ENCODE results near the gene ZBTB3. TPM values are rescaled to one million over a fixed set of nuclear protein-coding genes. Genes with fewer than 3 reads are reported as not detected.

The ZBTB3 gene
- total and polyA plus RNA-seq, 9 of the 15 experiments (the other 6 are each of a cell fraction or from before 2014, with no cell fraction given): 1.9 to 10.0 (median 4.9) TPM

GRCh38 chr11:62705880-62706849 lies 47.8 kb downstream of the ZBTB3 start (continued):
- TF ChIP-seq SRSF3 (IDR thresholded peaks at IDR 0.05; ENCODE audit: insufficient read depth, low read length) (no peak), ZNF436 (CRISPR knock-in tag; IDR thresholded peaks at IDR 0.05) (peak; percentile 51; the same call in 1 of the 2 replicates), POLR2G (IDR thresholded peaks at IDR 0.05; ENCODE audit: low read depth, low read length) (peak; percentile 84), MLX (CRISPR knock-in tag; conservative IDR thresholded peaks at IDR 0.05) (peak in 1 of 2 experiments; percentile 73; a peak in 1 of 4 replicates), SMAD4 (CRISPR knock-in tag; conservative IDR thresholded peaks at IDR 0.05) (0 out of 2 replicates have a peak, but pooled peaks have one; percentile 25), NFXL1 (CRISPR knock-in tag; IDR thresholded peaks at IDR 0.05) (no peak), ZNF609 (CRISPR knock-in tag; IDR thresholded peaks at IDR 0.05; ENCODE audit: borderline replicate concordance) (0 out of 2 replicates have a peak, but pooled peaks have one; percentile 44), CREB5 (CRISPR knock-in tag; IDR thresholded peaks at IDR 0.05) (no peak), ZNF830 (CRISPR knock-in tag; IDR thresholded peaks at IDR 0.05) (peak; percentile 90; the same call in 1 of the 2 replicates), ZNF511 (CRISPR knock-in tag; IDR thresholded peaks at IDR 0.05) (peak; percentile 70), HDAC3 (IDR thresholded peaks at IDR 0.05; ENCODE audit: borderline replicate concordance, partially characterized antibody) (no peak), KLF16 (IDR thresholded peaks at IDR 0.05) (0 out of 2 replicates have a peak, but pooled peaks have one; percentile 9), ARID3B (CRISPR knock-in tag; IDR thresholded peaks at IDR 0.05; ENCODE audit: borderline replicate concordance) (no peak), ILK (tag; IDR thresholded peaks at IDR 0.05; ENCODE audit: borderline replicate concordance, low read depth) (no peak), RBBP5 (IDR thresholded peaks at IDR 0.05; ENCODE audit: borderline replicate concordance, insufficient read depth, low read length, poor library complexity, severe bottlenecking) (peak; percentile 64)

All from K562 (cell line).